GM13977 (cell line): ENCODE measurements around the gene KRTAP5-11.
"Not testable (repeated sequence)": the region's sequence is repeated elsewhere in the genome, so short reads cannot be mapped to it uniquely, and the experiment has no call there.

Experiments
- DNase-seq: peaks from one replicate; pipeline ENCODE4 v3.0.0; 2012; ENCODE audit warnings: low spot score
- CTCF ChIP-seq: IDR thresholded peaks from 2 replicates; pipeline ENCODE4 v1.5.1; 2012; ENCODE audit warnings: mild to moderate bottlenecking, control low read depth; ENCODE audit not compliant: insufficient read depth; ENCODE audit errors: extremely low read depth, missing control alignments
- in situ Hi-C: fragments of 300-500 bp; cut with MboI; formaldehyde crosslinking; loops from one replicate; pipeline ENCODE4 v1.12.0; 2022; ENCODE audit warnings: low sequenced_read_pairs, low pct_unique_long_range_greater_than_20kb, mixed read lengths, inconsistent platforms; ENCODE audit not compliant: unreplicated experiment

Gene KRTAP5-11

GRCh38 chr11:71577469-71578004 lies 5.1 kb downstream of the KRTAP5-11 start:
- no peak for TF ChIP-seq CTCF
- in situ Hi-C loops: no loop called here
- no peak for DNase-seq

GRCh38 chr11:71576688-71577465 lies 5.8 kb downstream of the KRTAP5-11 start:
- in situ Hi-C loops, DNase-seq: not testable (repeated sequence)

- DNase-seq: no peak
- in situ Hi-C loops: no loop called here
- no peak for TF ChIP-seq CTCF
Observed at GRCh38 chr11:71575723-71576424, 6.8 kb downstream of the KRTAP5-11 start.

GRCh38 chr11:71574418-71574817 lies 8.3 kb downstream of the KRTAP5-11 start:
- in situ Hi-C loops: no loop called here
- no peak for DNase-seq
- TF ChIP-seq CTCF: no peak

- no peak for TF ChIP-seq CTCF
- in situ Hi-C loops: no loop called here
- no peak for DNase-seq
Observed at GRCh38 chr11:71572811-71573210, 9.9 kb downstream of the KRTAP5-11 start.

- DNase-seq, in situ Hi-C loops: not testable (repeated sequence)
Observed at GRCh38 chr11:71571101-71571850, 11.4 kb downstream of the KRTAP5-11 start.

GRCh38 chr11:71568704-71569349 lies 13.8 kb downstream of the KRTAP5-11 start:
- in situ Hi-C loops: no loop called here
- no peak for TF ChIP-seq CTCF
- no peak for DNase-seq

- in situ Hi-C loops, DNase-seq: not testable (repeated sequence)
Observed at GRCh38 chr11:71567633-71568032, 15.0 kb downstream of the KRTAP5-11 start.

GRCh38 chr11:71566626-71567599 lies 15.8 kb downstream of the KRTAP5-11 start:
- in situ Hi-C loops, DNase-seq: not testable (repeated sequence)
